Right forelimb (tissue), 1 donor: Measurements from ENCODE around the gene ALDH8A1.

Experiments
- DNase-seq: peaks from one replicate; pipeline ENCODE4 v3.0.0-alpha.2; 2018

ALDH8A1 gene, protein sequence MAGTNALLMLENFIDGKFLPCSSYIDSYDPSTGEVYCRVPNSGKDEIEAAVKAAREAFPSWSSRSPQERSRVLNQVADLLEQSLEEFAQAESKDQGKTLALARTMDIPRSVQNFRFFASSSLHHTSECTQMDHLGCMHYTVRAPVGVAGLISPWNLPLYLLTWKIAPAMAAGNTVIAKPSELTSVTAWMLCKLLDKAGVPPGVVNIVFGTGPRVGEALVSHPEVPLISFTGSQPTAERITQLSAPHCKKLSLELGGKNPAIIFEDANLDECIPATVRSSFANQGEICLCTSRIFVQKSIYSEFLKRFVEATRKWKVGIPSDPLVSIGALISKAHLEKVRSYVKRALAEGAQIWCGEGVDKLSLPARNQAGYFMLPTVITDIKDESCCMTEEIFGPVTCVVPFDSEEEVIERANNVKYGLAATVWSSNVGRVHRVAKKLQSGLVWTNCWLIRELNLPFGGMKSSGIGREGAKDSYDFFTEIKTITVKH

DNA sequence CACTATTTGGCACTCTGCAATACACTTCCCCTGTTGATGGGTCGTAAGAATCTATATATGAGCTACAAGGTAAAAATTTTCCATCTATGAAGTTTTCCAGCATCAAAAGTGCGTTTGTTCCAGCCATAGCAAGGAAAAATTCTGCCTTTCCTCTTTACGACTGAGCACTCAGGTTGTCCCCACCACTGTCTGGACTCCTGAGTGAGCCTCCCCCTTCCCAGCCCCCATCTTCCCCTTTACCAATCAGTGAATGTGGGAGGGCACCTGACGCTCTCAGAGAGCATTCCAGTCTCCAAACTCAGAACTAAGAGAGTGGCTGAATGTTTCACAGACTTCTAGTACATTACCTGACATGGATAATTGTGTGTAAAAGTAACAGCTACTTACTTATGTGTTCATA is at the start of gene ALDH8A1:
TSS of gene ALDH8A1 (minus strand) at position 175 of the 400 bp plus-strand sequence. CDS start at position 127, 48 bp downstream.
- no peak for DNase-seq

DNA sequence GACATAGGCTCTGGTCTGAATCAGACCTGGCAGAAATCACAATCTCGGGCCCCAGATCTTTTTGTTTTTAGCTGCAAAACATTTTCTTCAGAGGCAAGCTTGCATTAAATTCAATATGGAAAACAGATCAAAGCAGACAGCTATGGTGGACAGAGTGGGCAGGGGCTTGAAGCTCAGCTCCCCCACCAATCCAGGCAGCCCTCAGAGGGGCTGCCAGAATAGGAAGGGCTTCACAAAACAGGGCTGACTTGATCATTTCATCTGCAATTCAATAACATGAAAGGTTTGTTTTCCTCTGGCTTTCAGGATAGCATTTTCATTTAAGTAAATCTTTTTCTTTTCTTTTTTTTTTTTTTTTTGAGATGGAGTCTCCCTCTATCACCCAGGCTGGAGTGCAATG is 49.2 kb upstream of the ALDH8A1 start:
- DNase-seq, result no peak

DNA sequence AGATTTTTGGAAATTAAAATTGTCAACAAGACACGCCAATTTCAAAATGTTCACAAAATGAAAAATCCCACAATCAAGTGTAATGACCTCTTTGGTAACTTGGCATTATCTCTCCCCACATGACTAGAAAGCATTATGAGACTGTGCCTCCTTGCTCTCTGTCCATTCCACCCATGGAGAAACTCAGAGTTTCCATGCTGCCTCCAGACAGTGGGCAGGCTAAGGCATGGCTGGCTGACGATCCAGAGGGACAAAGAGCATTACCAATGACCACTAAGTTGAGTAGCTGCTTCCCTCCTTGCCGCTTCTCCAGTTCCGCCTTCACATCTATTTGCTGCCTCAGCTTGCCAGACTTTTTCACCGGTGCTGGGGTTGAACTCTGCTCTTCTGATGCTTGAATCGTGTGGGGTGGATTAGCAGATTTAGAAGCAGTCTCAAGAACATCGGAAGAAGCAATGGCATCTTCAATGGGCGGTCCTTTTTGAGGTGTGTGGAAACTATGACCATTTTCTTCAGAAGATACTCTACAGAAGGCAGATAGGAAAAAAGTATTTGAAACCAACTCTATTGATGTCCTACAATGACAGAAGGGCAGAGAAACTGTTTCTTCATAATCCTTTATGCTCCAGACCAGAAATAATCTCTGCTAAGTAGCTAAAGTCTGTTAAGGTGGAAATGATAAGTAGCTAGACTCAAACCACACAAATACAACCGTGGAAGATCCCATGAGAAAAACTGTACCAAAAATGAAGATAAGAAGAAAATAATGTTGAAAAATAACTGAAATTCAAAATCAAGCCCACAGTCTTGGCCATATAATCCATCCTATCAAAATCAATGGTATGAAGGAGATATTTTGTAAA is 47.5 kb upstream of the ALDH8A1 start:
- DNase-seq, result no peak

DNA sequence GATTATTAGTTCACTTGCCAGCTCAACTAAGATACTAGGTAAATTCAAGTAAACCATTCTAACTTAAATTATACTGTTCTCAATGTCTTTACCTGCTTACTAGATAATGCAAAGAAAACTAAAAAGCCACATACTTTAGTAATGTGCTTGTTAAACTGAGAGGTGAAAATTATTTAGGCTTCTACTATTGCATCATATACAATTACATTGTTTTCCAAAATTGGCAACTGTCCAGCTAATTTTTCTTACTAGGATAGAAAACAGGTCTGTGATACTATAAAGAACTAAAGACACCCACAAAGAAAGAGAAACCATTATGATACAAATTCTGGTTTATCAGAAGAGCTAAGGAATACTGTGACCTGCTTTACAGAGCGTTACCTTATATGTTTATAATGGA is 45.6 kb upstream of the ALDH8A1 start:
- DNase-seq, result no peak

DNA sequence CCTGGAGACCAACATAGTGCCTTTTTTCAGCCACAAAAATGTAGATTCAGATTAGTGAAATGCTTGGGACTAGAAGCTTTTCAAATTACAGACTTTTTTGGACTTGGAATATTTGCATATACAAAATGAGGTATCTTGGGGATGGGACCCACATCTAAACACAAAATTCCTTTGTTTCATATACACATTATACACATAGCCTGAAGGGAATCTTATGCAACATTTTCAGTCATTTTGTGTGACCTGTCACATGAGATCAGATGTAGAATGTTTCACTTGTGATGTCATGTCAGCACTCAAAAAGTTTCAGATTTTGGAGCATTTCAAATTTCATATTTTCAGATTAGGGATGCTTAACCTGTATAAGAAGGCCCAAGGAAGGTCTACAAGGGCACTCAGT is 44.5 kb upstream of the ALDH8A1 start:
- no peak for DNase-seq

DNA sequence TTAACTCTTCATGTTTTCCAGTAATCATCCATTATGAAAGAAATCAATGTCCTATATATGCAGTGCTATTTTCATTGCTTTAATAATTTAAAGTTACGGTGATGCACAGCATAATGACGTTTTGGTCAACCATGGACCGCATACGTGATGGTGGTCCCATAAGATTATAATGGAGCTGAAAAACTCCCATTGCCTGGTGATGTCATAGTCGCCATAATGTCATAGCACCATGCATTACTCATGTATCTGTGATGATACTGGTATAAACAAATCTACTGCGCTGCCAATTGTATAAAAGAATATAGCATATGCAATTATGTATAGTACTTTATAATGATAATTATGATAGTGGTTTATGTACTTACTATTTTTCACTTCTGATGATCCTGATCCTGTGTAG is 42.3 kb upstream of the ALDH8A1 start:
- no peak for DNase-seq

DNA sequence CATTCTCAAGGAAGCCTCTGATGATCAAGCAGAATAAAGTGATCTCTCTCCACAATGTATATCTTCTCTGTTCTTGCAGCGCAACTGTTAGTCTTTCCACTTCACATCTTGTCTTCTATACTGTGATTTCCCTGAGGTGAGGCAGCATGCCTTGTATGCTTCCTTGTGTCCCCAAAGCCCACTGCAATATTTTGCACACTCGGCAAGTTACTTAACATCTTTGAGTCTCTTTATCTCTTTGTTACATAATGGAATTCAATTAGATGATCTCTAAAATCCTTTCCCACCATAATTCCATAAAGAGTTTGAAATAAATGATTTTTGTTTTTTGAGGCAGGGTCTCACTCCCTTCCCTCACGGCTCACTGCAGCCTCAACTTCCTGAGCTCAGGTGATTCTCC is 40.4 kb upstream of the ALDH8A1 start:
- no peak for DNase-seq

DNA sequence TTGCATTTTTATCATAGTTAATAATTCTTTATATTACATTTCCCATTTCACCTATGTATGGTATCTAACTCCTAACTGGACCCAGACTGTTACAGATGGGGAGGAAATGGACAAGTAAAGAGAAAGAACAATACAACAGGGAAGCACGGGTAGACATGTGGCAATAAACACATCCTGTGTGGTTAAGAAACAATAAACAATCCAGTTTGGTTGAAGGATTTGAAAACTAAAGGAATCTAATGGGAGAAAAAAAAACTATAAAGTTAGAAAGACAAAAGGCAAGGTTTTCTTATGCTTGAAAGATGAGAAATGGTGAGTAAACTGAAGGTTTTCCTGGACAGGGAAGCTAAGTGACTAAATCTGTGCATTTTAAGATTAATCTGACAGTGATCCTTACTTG is 34.9 kb upstream of the ALDH8A1 start:
- no peak for DNase-seq

DNA sequence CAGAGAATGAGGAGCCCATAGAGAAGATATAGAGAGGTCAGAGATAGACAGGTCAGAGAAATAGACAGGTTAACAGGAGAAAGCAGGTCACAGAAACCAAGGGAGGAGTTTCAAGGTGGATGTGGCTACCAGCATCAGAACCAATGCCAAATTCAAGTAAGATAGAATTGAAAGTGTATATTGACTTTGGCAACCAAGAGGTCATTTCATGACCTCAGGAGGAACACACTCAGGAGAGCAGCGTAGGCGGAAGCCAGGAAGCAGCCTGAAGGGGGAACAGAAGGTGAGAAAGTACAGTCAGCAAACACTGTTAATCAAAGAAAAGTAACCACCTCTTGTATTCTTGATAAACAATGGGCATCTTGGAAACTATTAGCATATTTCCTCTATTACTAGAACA is 33.9 kb upstream of the ALDH8A1 start:
- no peak for DNase-seq

DNA sequence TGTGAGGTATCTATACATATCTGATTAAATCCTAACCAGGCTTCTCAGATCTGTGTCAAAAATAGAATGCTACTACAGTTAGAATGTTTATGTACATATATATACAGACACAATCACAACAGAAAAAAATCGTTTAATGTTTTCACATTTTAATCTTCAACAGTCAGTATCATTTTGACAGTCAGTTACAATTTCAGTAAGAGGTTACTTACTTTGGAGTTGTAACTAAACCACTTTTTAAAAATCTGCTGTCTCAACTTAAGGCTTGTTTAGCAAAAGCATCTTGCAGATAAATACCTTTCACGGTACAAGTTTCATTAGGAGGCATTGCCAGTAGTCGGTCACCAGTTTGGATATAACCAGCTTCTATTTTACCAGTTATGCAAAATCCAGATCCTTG is 32.3 kb upstream of the ALDH8A1 start:
- no peak for DNase-seq

DNA sequence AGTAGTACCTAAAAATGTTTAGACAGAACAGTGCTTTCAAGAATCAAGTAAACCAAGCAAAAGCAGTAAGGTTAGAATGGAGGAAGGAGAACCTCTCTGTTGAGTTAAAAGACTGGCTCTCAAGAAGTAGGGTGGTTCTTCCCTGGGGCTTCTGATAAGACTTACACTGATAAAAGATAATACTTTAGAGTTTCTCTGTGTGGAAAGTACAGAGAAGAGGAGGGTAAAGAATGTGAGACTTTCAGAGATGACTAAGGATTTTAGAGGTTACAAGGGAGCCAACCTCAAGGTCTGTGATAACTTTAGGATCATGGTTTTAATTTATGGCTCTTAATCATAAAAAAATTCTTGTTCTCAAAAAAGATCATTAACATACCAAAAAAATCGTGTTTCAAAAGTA is 30.9 kb upstream of the ALDH8A1 start:
- DNase-seq, result no peak

DNA sequence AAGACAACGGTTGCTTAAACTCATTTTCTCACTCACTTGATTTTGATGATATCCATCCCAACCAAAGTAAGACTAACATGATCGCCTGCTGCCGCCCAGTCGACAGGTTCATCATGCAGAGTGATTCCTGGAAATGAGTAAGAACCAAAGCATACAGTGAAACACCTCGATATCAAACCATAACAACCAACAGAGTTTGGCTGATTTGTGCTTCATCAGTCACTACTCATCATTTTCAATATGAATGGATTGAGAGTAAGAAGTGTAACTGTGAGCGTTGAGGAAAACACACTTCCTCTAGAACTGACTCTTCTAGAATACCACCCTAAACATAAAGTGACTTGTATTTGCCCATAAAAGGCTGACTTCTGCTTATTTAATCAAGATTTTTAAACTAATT is 29.2 kb upstream of the ALDH8A1 start:
- no peak for DNase-seq

DNA sequence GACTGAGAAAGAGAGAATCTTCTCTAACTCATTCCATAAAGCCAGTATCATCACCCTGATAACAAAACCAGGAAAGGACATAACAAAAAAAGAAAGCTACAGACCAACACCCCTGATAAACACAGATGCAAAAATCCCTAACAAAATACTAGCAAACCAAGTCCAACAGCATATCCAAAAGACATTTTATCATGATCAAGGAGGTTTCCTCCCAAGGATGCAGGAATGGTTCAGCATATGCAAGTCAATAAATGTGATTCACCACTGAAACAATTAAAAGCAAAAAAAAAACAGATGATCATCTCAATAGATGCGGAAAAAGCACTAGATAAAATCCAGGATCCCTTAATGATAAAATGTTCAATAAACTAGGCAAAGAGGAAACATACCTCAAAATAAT is 24.5 kb upstream of the ALDH8A1 start:
- no peak for DNase-seq

DNA sequence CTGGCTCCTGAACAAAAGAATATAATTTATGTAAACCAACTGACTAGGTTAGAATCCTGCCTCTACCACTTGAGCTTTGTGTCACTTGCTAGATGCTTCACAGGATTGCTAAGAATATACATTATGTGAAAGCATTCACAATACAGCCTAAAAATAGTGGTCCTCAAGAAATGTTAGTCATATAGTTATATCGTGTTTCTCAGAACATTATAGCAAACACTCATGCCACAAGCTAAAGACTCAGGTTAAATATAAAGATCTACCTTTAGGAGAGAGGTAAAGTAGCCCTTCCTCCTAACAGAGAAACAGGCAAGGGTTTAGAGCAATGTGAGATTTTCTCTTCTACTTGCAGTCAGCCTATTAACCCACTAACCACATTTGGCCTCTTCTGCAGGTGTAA is 17.8 kb upstream of the ALDH8A1 start:
- DNase-seq, result no peak

DNA sequence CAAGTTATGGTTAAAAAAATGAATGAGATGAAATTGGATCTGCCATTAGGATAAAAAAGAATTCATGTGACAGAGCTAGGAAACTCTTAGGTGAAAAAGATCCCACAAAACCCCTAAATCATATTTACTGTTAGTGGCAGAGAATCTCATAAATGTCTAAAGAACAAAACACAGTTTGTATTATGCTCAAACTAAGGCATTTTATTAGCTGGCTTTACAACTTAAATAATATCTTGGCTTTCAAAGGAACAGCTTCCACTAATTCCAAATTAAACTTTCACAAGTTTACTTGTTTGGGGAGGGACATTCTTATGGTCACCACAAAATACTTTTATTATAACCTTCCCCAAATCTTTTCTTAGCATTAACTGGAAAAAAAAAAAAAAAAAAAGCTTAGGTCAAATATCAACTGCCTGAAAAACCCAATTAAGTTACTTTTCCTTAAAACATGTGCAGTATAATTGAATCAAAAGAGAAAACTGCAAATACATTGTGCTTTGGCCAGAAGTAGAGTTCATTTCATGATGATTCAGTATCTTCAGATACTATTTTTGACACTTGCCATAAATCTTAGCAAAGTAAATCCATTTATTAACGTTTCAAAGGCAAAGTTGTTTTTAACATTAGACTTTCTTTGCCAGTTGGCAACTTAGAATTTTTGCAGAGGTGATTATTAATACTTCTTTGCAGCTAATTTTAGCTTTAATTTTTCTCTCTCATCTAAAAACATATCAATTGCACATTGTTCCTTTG is 14.7 kb upstream of the ALDH8A1 start:
- DNase-seq, result no peak

DNA sequence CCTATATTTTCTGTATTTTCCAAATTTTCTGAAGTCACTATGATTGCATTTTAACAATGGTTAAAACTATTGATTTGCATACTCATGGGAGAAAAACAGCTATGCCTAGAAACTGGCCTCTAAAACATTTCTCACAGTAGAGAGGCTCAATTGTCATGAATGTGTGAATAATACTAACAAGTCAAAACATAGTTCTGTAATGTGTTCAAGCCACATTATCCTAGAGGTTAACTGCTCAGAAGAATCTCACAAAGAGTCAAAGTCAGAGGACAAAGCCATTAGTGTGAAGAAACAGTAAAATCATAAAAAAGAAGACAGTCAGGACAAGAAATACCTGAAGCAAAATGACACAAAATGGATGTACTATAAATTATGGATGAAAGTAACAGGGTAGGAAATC is 12.5 kb upstream of the ALDH8A1 start:
- no peak for DNase-seq

DNA sequence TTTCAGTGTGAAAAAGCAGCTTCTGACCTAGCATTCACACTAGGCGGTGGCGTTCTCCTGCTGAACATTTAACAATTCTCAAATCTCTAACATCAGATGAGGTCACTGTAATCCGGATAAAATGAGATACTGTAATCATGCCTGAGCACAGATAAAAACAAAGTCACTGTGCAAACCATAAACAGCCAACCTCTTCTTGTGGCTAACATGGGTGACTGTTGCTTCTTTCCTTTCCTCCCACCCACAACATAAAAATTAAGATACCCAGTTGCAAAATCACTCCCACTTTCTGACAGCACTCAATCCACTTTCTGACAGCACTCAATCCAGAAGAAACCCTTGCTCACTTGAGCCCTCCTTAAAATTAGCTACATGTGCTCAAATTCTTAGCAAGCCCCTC is 11.5 kb upstream of the ALDH8A1 start:
- DNase-seq, result no peak

DNA sequence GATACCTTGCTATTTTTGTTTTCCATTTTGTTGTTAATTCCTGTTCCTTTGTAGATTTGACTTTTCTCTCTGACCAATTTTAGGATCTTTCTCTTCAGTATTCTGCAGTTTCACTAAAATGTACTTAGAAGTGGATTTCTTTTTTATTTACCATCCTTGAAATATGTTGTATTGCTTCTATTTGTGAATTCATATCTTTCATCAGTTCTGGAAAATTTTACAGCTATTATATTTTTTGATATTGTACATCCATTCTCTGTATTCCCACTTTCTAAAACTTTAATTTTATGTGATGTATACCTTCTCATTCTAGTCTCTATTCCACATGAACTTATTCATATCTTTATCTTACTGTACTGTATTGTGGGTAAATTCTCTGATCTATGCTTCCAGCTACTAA is 9.7 kb upstream of the ALDH8A1 start:
- DNase-seq, result no peak

DNA sequence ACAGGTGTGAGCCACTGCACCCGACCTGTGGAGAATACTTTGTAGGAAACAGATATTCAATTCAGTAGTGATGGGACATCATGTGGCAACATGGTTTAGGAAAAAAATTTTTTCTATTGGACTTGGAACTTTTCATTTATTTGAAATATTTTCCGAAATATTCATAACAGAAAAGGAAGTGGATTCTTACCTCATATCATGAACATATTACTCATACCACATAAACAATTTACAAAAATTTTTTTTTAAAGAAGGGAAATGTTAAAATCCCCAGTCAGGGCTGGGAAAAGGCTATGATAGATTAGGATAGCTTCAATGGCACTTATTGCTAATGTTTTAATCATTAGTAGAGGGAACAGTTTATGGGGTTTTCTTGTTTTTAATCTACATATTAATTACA is 6.8 kb upstream of the ALDH8A1 start:
- DNase-seq, result no peak

DNA sequence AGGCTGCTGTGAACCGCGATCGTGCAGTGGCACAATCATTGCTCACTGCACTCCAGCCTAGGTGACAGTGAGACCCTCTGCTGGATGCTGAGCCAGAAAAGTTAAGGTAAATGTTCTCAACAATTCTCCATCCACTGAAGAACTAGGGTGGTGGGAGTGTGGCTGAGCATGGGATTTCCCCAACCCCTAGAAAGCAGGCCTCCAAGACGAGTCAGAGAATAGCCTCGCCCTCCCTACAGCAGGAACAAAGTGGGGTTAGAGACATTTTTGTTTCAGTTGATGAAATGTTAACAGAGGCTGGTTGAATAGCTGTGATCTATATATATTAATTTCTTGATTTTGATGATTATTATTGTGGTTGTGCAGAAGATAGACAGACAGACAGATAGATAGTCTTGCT is 6.1 kb upstream of the ALDH8A1 start:
- DNase-seq, result no peak

DNA sequence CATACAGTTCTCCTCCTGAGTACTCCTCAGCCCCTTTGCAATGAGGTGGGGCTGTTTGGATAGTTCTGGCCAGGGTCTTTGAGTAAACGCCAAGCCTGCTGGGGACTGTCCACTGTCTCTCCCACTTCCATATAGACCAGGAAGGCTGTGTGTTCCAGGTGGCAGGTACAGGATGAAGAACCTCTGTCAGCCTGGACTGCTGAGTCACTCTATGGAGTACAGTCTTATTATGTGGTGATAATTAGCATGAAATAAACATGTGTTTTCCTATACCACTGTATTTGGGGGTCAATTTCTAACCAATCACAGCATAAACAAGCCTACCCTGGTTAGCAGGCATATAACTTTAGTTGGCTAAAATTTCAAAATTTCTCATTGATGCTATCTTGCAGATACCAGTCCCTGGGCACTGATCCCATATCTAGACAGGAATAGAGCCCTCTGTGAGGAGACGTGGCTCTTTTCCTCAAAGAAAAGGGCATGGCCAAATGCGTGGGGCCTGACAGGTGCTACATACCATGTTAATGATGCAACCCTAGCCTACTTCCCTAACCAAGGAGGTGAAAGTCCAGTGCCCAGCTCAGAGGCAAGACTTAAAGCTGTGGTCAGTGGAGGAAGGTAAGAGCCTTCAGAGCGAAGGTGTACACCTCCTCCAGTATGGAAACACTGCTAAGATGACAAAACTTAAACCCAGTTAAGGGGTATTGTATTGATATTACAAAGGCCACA is 4.5 kb upstream of the ALDH8A1 start:
- no peak for DNase-seq

DNA sequence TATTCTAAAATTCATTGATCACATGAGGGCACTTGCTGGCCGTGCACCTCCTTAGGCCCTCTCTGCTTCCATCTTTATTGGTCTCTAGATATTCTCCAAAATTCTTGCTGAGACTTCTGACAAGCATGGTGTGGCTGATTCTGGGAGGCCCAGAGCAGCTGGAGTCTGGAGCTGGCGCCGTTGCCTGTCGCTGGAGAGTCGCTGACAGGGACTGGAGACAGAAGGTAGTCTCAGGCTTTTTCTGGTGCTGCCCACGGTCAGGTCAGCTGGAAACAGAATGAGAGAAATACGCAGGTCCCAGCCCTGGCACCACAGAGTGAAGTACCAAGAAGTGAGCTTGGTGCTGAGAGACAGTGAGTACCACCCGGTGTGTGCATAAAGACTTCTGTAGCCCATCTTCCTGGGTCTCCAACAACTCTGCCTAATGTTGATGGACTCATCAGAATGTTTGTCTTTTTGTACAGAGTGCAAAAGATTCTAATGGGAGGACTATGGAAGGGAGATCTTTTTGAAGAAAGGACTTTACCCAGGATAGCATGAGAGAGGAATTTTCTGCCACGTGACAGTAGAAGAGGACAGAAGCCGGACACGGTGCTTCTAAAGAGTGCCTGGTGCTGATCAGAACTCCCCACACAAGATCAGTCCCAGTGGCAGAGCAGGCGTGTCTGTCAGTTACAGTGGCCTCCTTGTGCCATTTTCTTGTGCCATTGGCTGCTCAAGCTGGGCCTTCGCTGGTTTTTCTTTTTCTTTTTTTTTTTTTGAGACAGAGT is 1.8 kb upstream of the ALDH8A1 start:
- no peak for DNase-seq
